ENCODE measurements around the gene ATP6V0B.

Gene ATP6V0B

GRCh38 chr1:43990271-43991199 is 15.8 kb downstream of the ATP6V0B start:
- peak overlapping the region; percentile 50 for H3K4me3 ChIP-seq (replicated peaks; ENCODE audit: low read depth, low read length)
- peak; percentile 21 for TF ChIP-seq CTCF (IDR thresholded peaks at IDR 0.05; ENCODE audit: low read depth, low read length, missing control alignments)
- DNase-seq (ENCODE audit: extremely low read depth, low read depth), result no peak

GRCh38 chr1:43991200-43991475 is 16.4 kb downstream of the ATP6V0B start:
- TF ChIP-seq CTCF (IDR thresholded peaks at IDR 0.05; ENCODE audit: low read depth, low read length, missing control alignments), result no peak
- DNase-seq (ENCODE audit: extremely low read depth, low read depth), result no peak
- H3K4me3 ChIP-seq (replicated peaks; ENCODE audit: low read depth, low read length), result peak overlapping the region; percentile 50

- H3K4me3 ChIP-seq (replicated peaks; ENCODE audit: low read depth, low read length), result peak within 1 kb of the TSS; percentile 50
- no peak for DNase-seq (ENCODE audit: extremely low read depth, low read depth)
- TF ChIP-seq CTCF (IDR thresholded peaks at IDR 0.05; ENCODE audit: low read depth, low read length, missing control alignments), result no peak
Observed at GRCh38 chr1:43991476-43992231, 16.9 kb downstream of the ATP6V0B start, which contains the start of gene CCDC24. Gene CCDC24 (plus strand): TSS chr1:43991599. CDS start chr1:43991879, 280 bp downstream.

- TF ChIP-seq CTCF (IDR thresholded peaks at IDR 0.05; ENCODE audit: low read depth, low read length, missing control alignments), result no peak
- peak overlapping the region; percentile 50 for H3K4me3 ChIP-seq (replicated peaks; ENCODE audit: low read depth, low read length)
- no peak for DNase-seq (ENCODE audit: extremely low read depth, low read depth)
Observed at GRCh38 chr1:43992232-43992995, 17.7 kb downstream of the ATP6V0B start.

GRCh38 chr1:43993206-43993914 is 18.6 kb downstream of the ATP6V0B start:
- H3K4me3 ChIP-seq (replicated peaks; ENCODE audit: low read depth, low read length), result no peak overlapping the region
- TF ChIP-seq CTCF (IDR thresholded peaks at IDR 0.05; ENCODE audit: low read depth, low read length, missing control alignments), result no peak
- DNase-seq (ENCODE audit: extremely low read depth, low read depth), result no peak

GRCh38 chr1:43994071-43994470 is 19.3 kb downstream of the ATP6V0B start:
- H3K4me3 ChIP-seq (replicated peaks; ENCODE audit: low read depth, low read length), result no peak overlapping the region
- DNase-seq (ENCODE audit: extremely low read depth, low read depth), result no peak
- no peak for TF ChIP-seq CTCF (IDR thresholded peaks at IDR 0.05; ENCODE audit: low read depth, low read length, missing control alignments)
